WTC11 (cell line): ENCODE measurements around the gene SECISBP2L. TPM values are rescaled to one million over a fixed set of nuclear protein-coding genes. Genes with fewer than 3 reads are reported as not detected.

Experiments used
- ATAC-seq: fragments of 200-7000 bp; cut with Tn5 transposase; 2 replicates; pipeline ENCODE4 v1.10.0; 2021; ENCODE audit warnings: mild to moderate bottlenecking, moderate library complexity
- CTCF ChIA-PET: fragments of 300-600 bp; sonication (Branson Sonifier 250); formaldehyde crosslinking; loops from one replicate; lab custom pipeline; 2021; ENCODE audit warnings: antibody characterized with exemption; lab: Charles Lee
- POLR2A ChIA-PET: fragments of 350-600 bp; sonication (Branson Sonifier 250); formaldehyde crosslinking; loops from one replicate; lab custom pipeline; 2021; ENCODE audit warnings: antibody characterized with exemption; lab: Charles Lee
- DNase-seq: peaks from one replicate; pipeline ENCODE4 v3.0.0; 2021; ENCODE audit warnings: low spot score
- H3K27ac Mint-ChIP-seq: 2 replicates; pipeline ENCODE4 v1.8.0; 2021; ENCODE audit warnings: mixed read lengths
- H3K27me3 Mint-ChIP-seq: 2 replicates; pipeline ENCODE4 v1.8.0; 2021; ENCODE audit warnings: low read depth, mild to moderate bottlenecking, moderate library complexity, mixed read lengths
- H3K36me3 Mint-ChIP-seq: 2 replicates; pipeline ENCODE4 v1.8.0; 2021; ENCODE audit warnings: mixed read lengths
- H3K4me1 Mint-ChIP-seq: 2 replicates; pipeline ENCODE4 v1.8.0; 2022; ENCODE audit warnings: mixed read lengths
- H3K4me3 Mint-ChIP-seq: 2 replicates; pipeline ENCODE4 v1.8.0; 2021; ENCODE audit warnings: mild to moderate bottlenecking, moderate library complexity, mixed read lengths
- H3K9me3 Mint-ChIP-seq: 2 replicates; pipeline ENCODE4 v1.8.0; 2021; ENCODE audit warnings: mixed read lengths
- AFF4 ChIP-seq: sonication (generic); formaldehyde crosslinking; IDR thresholded peaks from 2 replicates; pipeline ENCODE4 v1.8.1; 2023; ENCODE audit warnings: mild to moderate bottlenecking, missing genetic modification reagents, borderline replicate concordance
- CBFB ChIP-seq: sonication (generic); formaldehyde crosslinking; IDR thresholded peaks from 2 replicates; pipeline ENCODE4 v1.8.1; 2022; ENCODE audit warnings: mild to moderate bottlenecking, low read depth, missing genetic modification reagents
- CTCF ChIP-seq: fragments of 200-600 bp; IDR thresholded peaks from 2 replicates; pipeline ENCODE4 v1.8.0; 2022; ENCODE audit warnings: antibody characterized with exemption
- E2F1 ChIP-seq: sonication (generic); formaldehyde crosslinking; IDR thresholded peaks from 2 replicates; pipeline ENCODE4 v1.8.0; 2022; ENCODE audit warnings: mild to moderate bottlenecking, missing genetic modification reagents
- ESRRA ChIP-seq: sonication (generic); formaldehyde crosslinking; IDR thresholded peaks from 2 replicates; pipeline ENCODE4 v1.8.1; 2022; ENCODE audit warnings: mild to moderate bottlenecking, missing genetic modification reagents, borderline replicate concordance
- FOXK1 ChIP-seq: sonication (generic); formaldehyde crosslinking; IDR thresholded peaks from 2 replicates; pipeline ENCODE4 v1.8.0; 2022; ENCODE audit warnings: mild to moderate bottlenecking, moderate library complexity, missing genetic modification reagents
- FOXP4 ChIP-seq: sonication (generic); formaldehyde crosslinking; IDR thresholded peaks from 2 replicates; pipeline ENCODE4 v1.8.0; 2022; ENCODE audit warnings: mild to moderate bottlenecking, missing genetic modification reagents
- MAX ChIP-seq: sonication (generic); formaldehyde crosslinking; IDR thresholded peaks from 2 replicates; pipeline ENCODE4 v1.8.0; 2022; ENCODE audit warnings: mild to moderate bottlenecking, missing genetic modification reagents
- NFATC4 ChIP-seq: fragments of 250-450 bp; sonication (Bioruptor Pico); IDR thresholded peaks from 2 replicates; pipeline ENCODE4 v1.9.0; 2021; ENCODE audit warnings: mild to moderate bottlenecking
- NFE2L1 ChIP-seq: sonication (generic); formaldehyde crosslinking; IDR thresholded peaks from 2 replicates; pipeline ENCODE4 v1.8.1; 2023; ENCODE audit warnings: missing genetic modification reagents
- NR1H2 ChIP-seq: sonication (generic); formaldehyde crosslinking; IDR thresholded peaks from 2 replicates; pipeline ENCODE4 v1.9.0; 2021; ENCODE audit warnings: mild to moderate bottlenecking, moderate library complexity, missing genetic modification reagents
- SMAD4 ChIP-seq: sonication (generic); formaldehyde crosslinking; IDR thresholded peaks from 2 replicates; pipeline ENCODE4 v1.8.0; 2022; ENCODE audit warnings: mild to moderate bottlenecking, missing genetic modification reagents
- SP1 ChIP-seq: sonication (generic); formaldehyde crosslinking; conservative IDR thresholded peaks from 2 replicates; pipeline ENCODE4 v1.8.1; 2022; ENCODE audit warnings: missing genetic modification reagents
- TCF7 ChIP-seq: sonication (generic); formaldehyde crosslinking; IDR thresholded peaks from 2 replicates; pipeline ENCODE4 v1.8.0; 2022; ENCODE audit warnings: mild to moderate bottlenecking, low read depth, missing genetic modification reagents, moderate library complexity
- TEAD1 ChIP-seq: sonication (generic); formaldehyde crosslinking; IDR thresholded peaks from 2 replicates; pipeline ENCODE4 v1.8.0; 2022; ENCODE audit warnings: mild to moderate bottlenecking, missing genetic modification reagents
- USF2 ChIP-seq: sonication (generic); formaldehyde crosslinking; IDR thresholded peaks from 2 replicates; pipeline ENCODE4 v1.8.1; 2023; ENCODE audit warnings: mild to moderate bottlenecking, missing genetic modification reagents, moderate library complexity
- ZBTB21 ChIP-seq: sonication (generic); formaldehyde crosslinking; IDR thresholded peaks from 2 replicates; pipeline ENCODE4 v1.8.1; 2023; ENCODE audit warnings: mild to moderate bottlenecking, missing genetic modification reagents, borderline replicate concordance
- ZMAT4 ChIP-seq: fragments of 250-450 bp; sonication (Bioruptor Pico); IDR thresholded peaks from 2 replicates; pipeline ENCODE4 v1.9.0; 2021; ENCODE audit warnings: mild to moderate bottlenecking
- ZNF138 ChIP-seq: sonication (generic); formaldehyde crosslinking; conservative IDR thresholded peaks from 2 replicates; pipeline ENCODE4 v1.8.1; 2022; ENCODE audit warnings: mild to moderate bottlenecking, moderate library complexity, missing genetic modification reagents
- ZNF263 ChIP-seq: sonication (generic); formaldehyde crosslinking; IDR thresholded peaks from 2 replicates; pipeline ENCODE4 v1.8.1; 2022; ENCODE audit warnings: low read depth, mild to moderate bottlenecking, moderate library complexity, missing genetic modification reagents
- ZNF396 ChIP-seq: fragments of 250-450 bp; sonication (Bioruptor Pico); IDR thresholded peaks from 2 replicates; pipeline ENCODE4 v1.8.0; 2021; ENCODE audit warnings: mild to moderate bottlenecking, moderate library complexity, borderline replicate concordance
- ZNF416 ChIP-seq: fragments of 250-450 bp; sonication (Bioruptor Pico); IDR thresholded peaks from 2 replicates; pipeline ENCODE4 v1.9.0; 2021; ENCODE audit warnings: mild to moderate bottlenecking, inconsistent platforms
- ZNF423 ChIP-seq: fragments of 250-450 bp; sonication (Bioruptor Pico); IDR thresholded peaks from 2 replicates; pipeline ENCODE4 v2.1.2; 2022; ENCODE audit warnings: mild to moderate bottlenecking, moderate library complexity
- ZNF671 ChIP-seq: fragments of 250-450 bp; sonication (Bioruptor Pico); IDR thresholded peaks from 2 replicates; pipeline ENCODE4 v1.8.0; 2021; ENCODE audit warnings: mild to moderate bottlenecking
- ZSCAN18 ChIP-seq: fragments of 250-450 bp; sonication (Bioruptor Pico); IDR thresholded peaks from 2 replicates; pipeline ENCODE4 v2.1.2; 2022; ENCODE audit warnings: mild to moderate bottlenecking, moderate library complexity
- total RNA-seq: library from RNA; stranded (reverse); gene quantifications from 3 replicates; pipeline ENCODE4 v1.2.3, GENCODE V29; 2021

The SECISBP2L gene
- total RNA-seq, 1 experiment from 2014 or later: 30.4 TPM

- TF ChIP-seq ZNF263 (CRISPR knock-in tag) (no peak), USF2 (CRISPR knock-in tag) (no peak), NFATC4 (CRISPR knock-in tag) (no peak), CBFB (CRISPR knock-in tag) (no peak), ZNF396 (no peak), E2F1 (CRISPR knock-in tag) (no peak), NFE2L1 (no peak), ZNF423 (no peak), NR1H2 (CRISPR knock-in tag) (no peak)
Measured at GRCh38 chr15:48940508-48940907, 105.7 kb downstream of the SECISBP2L start (continued).

GRCh38 chr15:48939648-48940047 lies 106.6 kb downstream of the SECISBP2L start:
- CTCF ChIA-PET: no interaction called here

More at GRCh38 chr15:48939648-48940047, 106.6 kb downstream of the SECISBP2L start:
- Mint-ChIP-seq H3K36me3 (no peaks in the 10 kb centered on the region), H3K27ac (no peak overlapping the region), H3K9me3 (no peaks in the 10 kb centered on the region), H3K4me1 (no peaks in the 10 kb centered on the region), H3K27me3 (no peaks in the 10 kb centered on the region; the same call in 1 of the 2 replicates), H3K4me3 (no peak overlapping the region)
- ATAC-seq (no peak), DNase-seq (no peak)
- TF ChIP-seq TCF7 (CRISPR knock-in tag): no peak
- TF ChIP-seq ZBTB21 (CRISPR knock-in tag): no peak
- TF ChIP-seq TEAD1 (CRISPR knock-in tag): no peak
- no peak for TF ChIP-seq ZNF671 (CRISPR knock-in tag)
- TF ChIP-seq ZNF416 (CRISPR knock-in tag): no peak
- no peak for TF ChIP-seq CTCF
- TF ChIP-seq SMAD4 (CRISPR knock-in tag): no peak
- no peak for TF ChIP-seq MAX
- TF ChIP-seq ESRRA (CRISPR knock-in tag): no peak
- no peak for TF ChIP-seq FOXK1 (CRISPR knock-in tag)
- no peak for TF ChIP-seq ZNF138
- TF ChIP-seq FOXP4: no peak
- TF ChIP-seq AFF4 (CRISPR knock-in tag): no peak
- TF ChIP-seq ZMAT4 (CRISPR knock-in tag): no peak
- TF ChIP-seq SP1: no peak
- no peak for TF ChIP-seq ZSCAN18 (CRISPR knock-in tag)
- POLR2A ChIA-PET: no interaction called here
